Neural crest cell (in vitro differentiated cells): ENCODE results near the gene CDH23. TPM values are rescaled to one million over a fixed set of nuclear protein-coding genes. Genes with fewer than 3 reads are reported as not detected.

ENCODE experiments used
- DNase-seq: peaks from one replicate; pipeline ENCODE4 v3.0.0; 2021; ENCODE audit warnings: low read depth, mixed read lengths, low spot score
- H3K27ac Mint-ChIP-seq: one replicate; pipeline ENCODE4 v1.8.0; 2021; ENCODE audit warnings: mild to moderate bottlenecking, mixed read lengths; ENCODE audit not compliant: unreplicated experiment
- H3K27me3 Mint-ChIP-seq: 2 replicates; pipeline ENCODE4 v1.8.0; 2021; ENCODE audit warnings: low read depth, mild to moderate bottlenecking, mixed read lengths
- H3K36me3 Mint-ChIP-seq: 2 replicates; pipeline ENCODE4 v1.8.0; 2021; ENCODE audit warnings: low read depth, mild to moderate bottlenecking, mixed read lengths
- H3K4me1 Mint-ChIP-seq: 2 replicates; pipeline ENCODE4 v1.8.0; 2021; ENCODE audit warnings: mixed read lengths
- H3K4me3 Mint-ChIP-seq: one replicate; pipeline ENCODE4 v1.8.0; 2021; ENCODE audit warnings: mild to moderate bottlenecking, mixed read lengths
- H3K9me3 Mint-ChIP-seq: 2 replicates; pipeline ENCODE4 v1.8.0; 2021; ENCODE audit warnings: mixed read lengths
- CTCF ChIP-seq: fragments of 200-600 bp; sonication (generic); conservative IDR thresholded peaks from 2 replicates; pipeline ENCODE4 v1.5.0; 2021; ENCODE audit warnings: antibody characterized with exemption, mild to moderate bottlenecking
- total RNA-seq: library from RNA; stranded (reverse); gene quantifications from 2 replicates; pipeline ENCODE4 v1.2.1, GENCODE V29; 2021

Gene CDH23
- total RNA-seq, 1 donor from 2014 or later, result 2.6 TPM

DNA sequence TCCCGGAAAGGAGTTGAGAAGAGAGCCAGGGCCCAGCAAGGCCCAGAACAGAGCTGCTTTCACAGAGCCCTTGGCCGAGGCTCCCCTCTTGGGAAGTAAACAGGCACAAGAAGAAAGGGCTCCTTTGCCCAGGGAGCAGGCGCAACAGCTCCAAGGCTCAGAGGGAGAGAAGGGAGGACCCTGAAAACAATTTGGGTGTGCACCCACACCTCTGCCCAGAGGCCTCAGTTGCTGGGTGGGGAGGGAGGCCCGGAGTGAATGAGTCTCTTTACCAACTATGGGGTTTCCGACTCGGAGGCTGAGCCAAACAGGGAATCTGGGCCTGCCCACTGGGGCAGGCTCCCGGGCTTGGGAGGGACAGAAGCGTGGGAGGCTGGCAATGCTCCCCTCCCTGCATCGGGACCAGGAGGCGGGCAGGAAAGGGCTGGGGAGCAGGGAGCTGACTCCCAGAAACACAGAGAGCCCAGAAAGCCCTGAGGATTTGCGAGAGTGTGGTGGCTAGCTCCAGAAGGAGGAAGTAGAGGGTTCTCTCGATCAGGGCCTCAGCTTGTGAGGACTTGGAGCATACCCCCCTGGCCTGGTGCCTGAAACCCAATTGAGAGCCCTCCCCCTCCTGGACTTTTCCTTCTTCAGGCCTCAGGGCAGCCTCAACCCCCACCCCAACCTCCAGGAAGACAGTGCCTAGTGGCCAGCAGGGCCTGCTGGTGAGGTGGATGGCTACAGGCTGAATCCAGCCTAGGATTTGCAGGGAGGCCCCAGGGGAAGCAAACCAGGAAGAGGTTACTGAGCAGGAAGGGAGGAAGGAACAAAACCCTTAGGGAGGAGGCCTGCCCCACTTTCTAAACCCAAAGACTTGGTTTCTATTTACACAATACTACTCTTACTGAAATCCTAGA, 316.7 kb downstream of the CDH23 start:
- no peak for TF ChIP-seq CTCF
- Mint-ChIP-seq H3K36me3 (no peaks in the 10 kb centered on the region), H3K27ac (peak overlapping the region; percentile 71), H3K9me3 (no peaks in the 10 kb centered on the region), H3K27me3 (no peaks in the 10 kb centered on the region), H3K4me3 (no peak overlapping the region), H3K4me1 (peaks cover 4% of the 10 kb centered on the region)
- no peak for DNase-seq

- Mint-ChIP-seq H3K4me1 (peaks cover 4% of the 10 kb centered on the region), H3K9me3 (no peaks in the 10 kb centered on the region), H3K36me3 (no peaks in the 10 kb centered on the region), H3K27me3 (no peaks in the 10 kb centered on the region), H3K4me3 (no peak overlapping the region), H3K27ac (peak overlapping the region; percentile 71)
- TF ChIP-seq CTCF, result no peak
- no peak for DNase-seq
These were observed 317.3 kb downstream of the CDH23 start for GRCh38 chr10:71714031-71714410.

DNA sequence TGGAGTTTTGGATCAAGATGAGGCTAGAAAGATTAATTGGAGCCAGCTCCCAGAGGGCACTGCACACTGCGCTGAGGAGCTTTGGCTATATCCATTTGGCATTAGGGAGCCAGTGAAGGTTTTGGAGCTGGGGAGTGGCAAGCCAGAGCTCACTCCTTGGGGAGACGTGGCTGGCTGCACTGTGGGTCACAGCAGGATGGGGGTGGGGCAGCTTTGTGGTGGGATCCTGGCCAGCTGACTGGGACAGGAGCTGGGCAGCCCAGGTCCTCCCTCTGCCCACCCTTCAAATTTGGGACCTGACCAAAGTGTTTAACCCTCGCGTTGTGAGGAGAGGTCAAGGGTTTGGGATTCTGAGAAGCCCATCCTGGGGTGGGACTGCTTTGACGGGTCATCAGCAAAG, 317.9 kb downstream of the CDH23 start:
- no peaks in the 10 kb centered on the region for H3K27me3 Mint-ChIP-seq
- no peaks in the 10 kb centered on the region for H3K36me3 Mint-ChIP-seq
- H3K27ac Mint-ChIP-seq, result no peak overlapping the region
- no peak for DNase-seq
- H3K4me3 Mint-ChIP-seq, result no peak overlapping the region
- peaks cover 4% of the 10 kb centered on the region for H3K4me1 Mint-ChIP-seq
- TF ChIP-seq CTCF, result no peak
- no peaks in the 10 kb centered on the region for H3K9me3 Mint-ChIP-seq

GRCh38 chr10:71715026-71715425, 318.3 kb downstream of the CDH23 start:
- no peak overlapping the region for H3K4me3 Mint-ChIP-seq
- H3K36me3 Mint-ChIP-seq, result no peaks in the 10 kb centered on the region
- peaks cover 4% of the 10 kb centered on the region for H3K4me1 Mint-ChIP-seq
- TF ChIP-seq CTCF, result no peak
- H3K9me3 Mint-ChIP-seq, result no peaks in the 10 kb centered on the region
- DNase-seq, result no peak
- H3K27ac Mint-ChIP-seq, result no peak overlapping the region
- H3K27me3 Mint-ChIP-seq, result no peaks in the 10 kb centered on the region

- Mint-ChIP-seq H3K27me3 (no peaks in the 10 kb centered on the region), H3K36me3 (no peaks in the 10 kb centered on the region), H3K27ac (peak overlapping the region; percentile 50), H3K9me3 (no peaks in the 10 kb centered on the region), H3K4me1 (peaks cover 4% of the 10 kb centered on the region), H3K4me3 (no peak overlapping the region)
- no peak for DNase-seq
- TF ChIP-seq CTCF, result no peak
These were observed 319.1 kb downstream of the CDH23 start for GRCh38 chr10:71715860-71716259.
